Activated naive CD8-positive, alpha-beta T cell (primary cell): Measurements from ENCODE around the gene CKS1B.
A peak's percentile ranks its signal among the peaks of the same experiment; 100 is the strongest.

Source experiments
- H3K27ac Mint-ChIP-seq: one replicate; pipeline ENCODE4 v1.8.0; 2021; ENCODE audit warnings: mixed read lengths
- H3K27me3 Mint-ChIP-seq: one replicate; pipeline ENCODE4 v1.8.0; 2021; ENCODE audit warnings: mixed read lengths
- H3K36me3 Mint-ChIP-seq: one replicate; pipeline ENCODE4 v1.8.0; 2021; ENCODE audit warnings: mixed read lengths
- H3K4me1 Mint-ChIP-seq: one replicate; pipeline ENCODE4 v1.8.0; 2021; ENCODE audit warnings: low read depth, mixed read lengths
- H3K4me3 Mint-ChIP-seq: one replicate; pipeline ENCODE4 v1.8.0; 2021; ENCODE audit warnings: mild to moderate bottlenecking, mixed read lengths
- H3K9me3 Mint-ChIP-seq: one replicate; pipeline ENCODE4 v1.8.0; 2021; ENCODE audit warnings: low read depth, mixed read lengths

Gene CKS1B

GRCh38 chr1:154941333-154942013, 33.0 kb upstream of the CKS1B start:
- Mint-ChIP-seq H3K27me3 (no peaks in the 10 kb centered on the region), H3K4me1 (peaks cover 57% of the 10 kb centered on the region), H3K4me3 (no peak overlapping the region), H3K9me3 (no peaks in the 10 kb centered on the region), H3K36me3 (no peaks in the 10 kb centered on the region), H3K27ac (peak overlapping the region; percentile 83)

- peaks cover 51% of the 10 kb centered on the region for H3K4me1 Mint-ChIP-seq
- no peak overlapping the region for H3K4me3 Mint-ChIP-seq
- H3K27me3 Mint-ChIP-seq, result no peaks in the 10 kb centered on the region
- no peaks in the 10 kb centered on the region for H3K9me3 Mint-ChIP-seq
- peak overlapping the region; percentile 64 for H3K27ac Mint-ChIP-seq
- peaks cover 2% of the 10 kb centered on the region for H3K36me3 Mint-ChIP-seq
Observed at GRCh38 chr1:154943649-154944400, 30.7 kb upstream of the CKS1B start.

GRCh38 chr1:154944401-154945159, 29.9 kb upstream of the CKS1B start:
- peaks cover 2% of the 10 kb centered on the region for H3K36me3 Mint-ChIP-seq
- peak overlapping the region; percentile 64 for H3K27ac Mint-ChIP-seq
- no peaks in the 10 kb centered on the region for H3K9me3 Mint-ChIP-seq
- H3K4me3 Mint-ChIP-seq, result no peak overlapping the region
- H3K4me1 Mint-ChIP-seq, result peaks cover 49% of the 10 kb centered on the region
- H3K27me3 Mint-ChIP-seq, result no peaks in the 10 kb centered on the region

DNA sequence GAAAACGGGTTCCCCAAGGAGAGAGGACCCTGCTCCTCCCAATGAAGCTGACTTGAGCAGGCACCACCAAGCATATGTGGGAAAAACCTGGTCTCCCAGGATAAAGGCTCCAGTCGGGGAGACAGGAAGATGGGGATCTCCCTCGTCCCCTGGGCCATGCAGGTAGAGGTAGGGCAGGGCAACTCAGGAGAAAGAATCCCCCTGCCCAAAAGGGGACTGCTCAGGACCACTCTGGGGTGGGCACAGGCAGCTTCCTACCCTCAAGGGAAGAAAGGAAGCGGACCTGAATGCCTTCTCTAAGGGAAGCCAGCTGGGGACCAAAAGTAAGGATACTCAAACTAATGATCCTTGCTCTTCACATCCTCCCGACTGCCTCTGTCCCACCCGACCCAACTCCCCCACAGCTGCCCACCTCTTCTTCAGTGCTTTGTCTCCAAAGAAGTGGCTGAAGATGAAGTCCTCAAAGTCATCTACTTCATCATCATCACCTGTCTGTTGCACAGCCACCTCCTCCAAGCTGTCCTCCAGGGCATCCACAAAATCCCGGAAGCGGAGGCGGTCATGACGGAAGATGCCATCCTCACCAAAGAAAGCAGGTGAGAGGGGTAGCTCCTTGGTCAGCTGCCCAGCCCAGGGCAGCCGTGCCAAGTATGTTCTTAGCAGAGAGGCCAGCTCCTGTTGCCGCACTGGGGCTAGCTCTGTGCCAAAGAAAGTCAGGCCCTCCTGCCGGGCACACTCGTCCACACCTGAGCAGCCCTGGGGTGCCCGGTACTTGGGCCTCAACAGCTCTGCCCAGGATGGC, 29.1 kb upstream of the CKS1B start:
- H3K4me1 Mint-ChIP-seq, result peaks cover 45% of the 10 kb centered on the region
- no peak overlapping the region for H3K27ac Mint-ChIP-seq
- no peaks in the 10 kb centered on the region for H3K9me3 Mint-ChIP-seq
- no peak overlapping the region for H3K4me3 Mint-ChIP-seq
- peaks cover 2% of the 10 kb centered on the region for H3K36me3 Mint-ChIP-seq
- H3K27me3 Mint-ChIP-seq, result no peaks in the 10 kb centered on the region

DNA sequence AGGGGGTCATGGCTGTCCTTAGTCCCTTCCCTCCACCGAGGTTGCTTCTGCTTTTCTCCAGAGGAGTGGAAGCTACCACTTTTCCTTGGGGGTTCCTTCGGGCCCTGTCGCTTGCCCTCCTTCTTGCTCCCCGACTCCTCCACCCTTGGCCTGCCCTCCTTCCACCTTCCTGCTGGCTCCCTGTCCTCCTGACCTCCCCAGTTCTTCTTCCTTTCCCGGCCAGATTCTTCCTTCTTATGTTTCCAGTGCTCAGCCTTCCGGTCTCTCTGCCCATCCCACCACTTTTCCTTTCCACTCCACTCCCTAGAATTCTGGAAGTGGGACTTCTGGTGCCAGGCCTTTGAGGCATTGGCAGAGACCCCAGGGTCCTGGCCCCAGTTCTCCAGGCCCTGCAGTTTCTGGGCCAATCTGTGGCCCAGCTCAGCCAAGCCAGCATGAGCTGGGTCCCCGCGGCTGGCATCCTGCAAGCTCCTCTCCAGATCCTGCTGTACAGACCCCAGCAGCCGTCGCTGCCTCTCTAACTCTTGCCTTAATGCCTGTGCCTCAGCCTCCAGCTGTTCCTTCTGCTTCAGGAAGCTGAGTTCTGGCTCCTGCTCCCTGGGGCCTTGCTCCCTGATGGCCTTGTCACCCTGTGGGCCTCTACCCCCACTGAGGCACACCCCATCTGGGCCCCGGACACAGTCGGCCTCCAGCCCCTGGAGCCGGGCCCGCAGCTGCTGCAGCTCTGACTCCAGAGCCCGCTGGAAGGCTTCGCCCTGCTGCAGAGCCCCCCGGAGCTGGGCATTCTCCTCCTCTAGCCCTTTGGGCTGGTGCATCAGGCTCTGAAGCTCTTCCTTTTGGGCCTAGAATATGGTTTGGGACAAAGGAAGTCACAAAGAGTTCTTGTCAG, 28.3 kb upstream of the CKS1B start:
- Mint-ChIP-seq H3K4me3 (no peak overlapping the region), H3K9me3 (no peaks in the 10 kb centered on the region), H3K36me3 (peaks cover 2% of the 10 kb centered on the region)

GRCh38 chr1:154948079-154948478, 26.4 kb upstream of the CKS1B start:
- H3K4me1 Mint-ChIP-seq, result peaks cover 47% of the 10 kb centered on the region
- H3K4me3 Mint-ChIP-seq, result no peak overlapping the region
- no peaks in the 10 kb centered on the region for H3K27me3 Mint-ChIP-seq
- H3K9me3 Mint-ChIP-seq, result no peaks in the 10 kb centered on the region
- no peak overlapping the region for H3K27ac Mint-ChIP-seq
- H3K36me3 Mint-ChIP-seq, result peaks cover 4% of the 10 kb centered on the region

More for the DNA sequence above, 28.3 kb upstream of the CKS1B start:
- H3K4me1 Mint-ChIP-seq, result peaks cover 44% of the 10 kb centered on the region
- H3K27me3 Mint-ChIP-seq, result no peaks in the 10 kb centered on the region
- H3K27ac Mint-ChIP-seq, result peak overlapping the region; percentile 28

- Mint-ChIP-seq H3K27ac (peak overlapping the region; percentile 91), H3K4me1 (peaks cover 73% of the 10 kb centered on the region), H3K36me3 (peaks cover 4% of the 10 kb centered on the region), H3K27me3 (no peaks in the 10 kb centered on the region), H3K4me3 (peak overlapping the region; percentile 94), H3K9me3 (no peaks in the 10 kb centered on the region)
Observed at GRCh38 chr1:154951901-154952657, 22.4 kb upstream of the CKS1B start.

- Mint-ChIP-seq H3K4me1 (peaks cover 75% of the 10 kb centered on the region), H3K4me3 (peak overlapping the region; percentile 94), H3K27me3 (no peaks in the 10 kb centered on the region), H3K27ac (peak overlapping the region; percentile 91), H3K36me3 (peaks cover 4% of the 10 kb centered on the region), H3K9me3 (no peaks in the 10 kb centered on the region)
Observed at GRCh38 chr1:154952664-154953063, 21.8 kb upstream of the CKS1B start.

- peak overlapping the region; percentile 91 for H3K27ac Mint-ChIP-seq
- peak overlapping the region; percentile 94 for H3K4me3 Mint-ChIP-seq
- peaks cover 4% of the 10 kb centered on the region for H3K36me3 Mint-ChIP-seq
- H3K4me1 Mint-ChIP-seq, result peaks cover 74% of the 10 kb centered on the region
- no peaks in the 10 kb centered on the region for H3K27me3 Mint-ChIP-seq
- no peaks in the 10 kb centered on the region for H3K9me3 Mint-ChIP-seq
Observed at GRCh38 chr1:154953611-154954038, 20.9 kb upstream of the CKS1B start.

- no peaks in the 10 kb centered on the region for H3K9me3 Mint-ChIP-seq
- peak overlapping the region; percentile 94 for H3K4me3 Mint-ChIP-seq
- H3K27ac Mint-ChIP-seq, result peak overlapping the region; percentile 91
- no peaks in the 10 kb centered on the region for H3K27me3 Mint-ChIP-seq
- H3K4me1 Mint-ChIP-seq, result peaks cover 70% of the 10 kb centered on the region
- H3K36me3 Mint-ChIP-seq, result peaks cover 2% of the 10 kb centered on the region
Observed at GRCh38 chr1:154954541-154954940, 19.9 kb upstream of the CKS1B start.

DNA sequence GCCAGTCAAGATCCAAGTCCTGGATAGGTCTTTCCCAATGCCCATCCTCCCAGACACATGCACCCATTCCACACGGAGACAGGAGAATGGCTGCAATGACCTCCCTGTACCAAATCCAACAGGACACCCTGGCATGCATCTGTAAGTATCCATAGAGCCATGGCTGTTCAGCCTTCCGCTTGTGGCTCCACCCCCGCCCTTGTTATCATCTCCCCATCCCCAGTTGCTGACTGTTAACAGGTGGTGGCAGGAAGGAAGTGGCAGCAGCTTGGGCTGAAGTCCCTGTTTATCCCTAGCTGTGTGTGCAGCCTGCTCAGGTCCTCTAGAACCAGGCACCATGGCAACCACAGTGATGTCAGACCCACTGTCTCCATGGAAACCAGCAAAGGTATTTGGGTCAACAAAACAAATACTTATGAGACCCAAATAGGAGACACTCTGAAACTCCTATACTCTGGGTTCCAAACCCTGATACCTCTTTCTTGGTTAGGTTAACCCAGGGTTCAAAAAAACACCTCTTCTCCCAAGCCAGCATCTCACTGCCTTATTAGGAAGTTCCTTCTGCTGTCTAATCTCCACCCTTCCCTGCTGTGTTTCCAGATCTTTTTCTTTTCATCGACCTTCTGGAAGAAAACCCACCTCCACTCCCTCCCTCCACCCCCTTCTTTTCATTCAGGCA, 19.3 kb upstream of the CKS1B start:
- Mint-ChIP-seq H3K4me3 (peak overlapping the region; percentile 94), H3K27ac (peak overlapping the region; percentile 91), H3K27me3 (no peaks in the 10 kb centered on the region), H3K36me3 (peaks cover 2% of the 10 kb centered on the region), H3K9me3 (no peaks in the 10 kb centered on the region), H3K4me1 (peaks cover 70% of the 10 kb centered on the region)

DNA sequence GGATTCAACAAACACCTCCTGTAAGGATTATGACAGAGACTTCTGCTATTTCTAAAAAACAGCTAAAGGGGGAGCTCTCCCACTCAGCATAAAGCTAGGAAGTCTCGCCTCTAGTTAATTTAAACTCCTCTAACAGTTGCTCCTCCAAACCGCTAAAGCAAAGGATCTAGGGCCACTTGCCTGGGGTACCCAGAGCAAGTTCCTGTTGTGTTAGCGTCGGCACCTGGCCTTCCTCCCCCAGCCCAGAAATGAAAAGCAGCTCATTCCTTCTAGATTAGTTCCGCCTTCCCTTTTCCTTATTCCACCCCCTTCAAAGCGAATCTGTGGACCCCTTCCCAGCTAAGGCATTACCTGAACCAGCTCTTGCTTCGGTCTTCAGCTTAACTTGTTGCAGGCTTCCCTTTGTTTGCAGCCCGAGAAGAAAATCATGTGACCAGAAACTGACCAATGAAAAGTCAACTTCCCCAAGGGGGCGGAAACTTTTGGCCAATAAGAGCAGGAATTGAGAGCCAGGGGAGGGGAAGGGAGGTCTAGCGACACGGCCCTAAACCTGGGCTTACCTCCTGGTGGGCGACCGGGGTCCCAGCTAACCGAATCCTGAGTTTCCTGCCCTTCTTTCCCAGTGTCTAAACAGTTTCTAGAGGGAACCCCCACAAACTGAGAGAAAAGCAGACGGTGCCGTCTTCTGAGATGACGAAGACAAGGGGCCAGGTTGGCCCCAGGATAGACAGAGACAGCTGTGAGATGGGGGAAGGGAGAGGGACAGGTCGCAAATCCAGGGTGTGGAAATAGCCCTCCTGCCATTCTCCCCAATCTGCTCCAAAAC, 18.6 kb upstream of the CKS1B start, which contains the start of gene PBXIP1:
TSS of gene PBXIP1 (minus strand) at position 382 of the 826 bp plus-strand sequence. CDS start 2,378 bp downstream, outside the sequence.
- H3K36me3 Mint-ChIP-seq, result peaks cover 2% of the 10 kb centered on the region
- peaks cover 69% of the 10 kb centered on the region for H3K4me1 Mint-ChIP-seq
- peak within 1 kb of the TSS; percentile 94 for H3K4me3 Mint-ChIP-seq
- peak within 1 kb of the TSS; percentile 91 for H3K27ac Mint-ChIP-seq
- H3K27me3 Mint-ChIP-seq, result no peaks in the 10 kb centered on the region
- H3K9me3 Mint-ChIP-seq, result no peaks in the 10 kb centered on the region
